HG03575 (cell line): ENCODE data around the gene RFESD.
"Not testable (repeated sequence)": the region's sequence is repeated elsewhere in the genome, so short reads cannot be mapped to it uniquely, and the experiment has no call there.

Experiments used
- ATAC-seq: cut with Tn5 transposase; IDR thresholded peaks from one replicate; pipeline ENCODE4 v1.9.1; 2021; ENCODE audit not compliant: unreplicated experiment, insufficient number of reproducible peaks, low FRiP score; ENCODE audit errors: extremely low read depth

The RFESD gene

GRCh38 chr5:95626701-95627100 is 19.9 kb upstream of the RFESD start:
- ATAC-seq = no peak

GRCh38 chr5:95627971-95628810 is 18.4 kb upstream of the RFESD start:
- ATAC-seq = no peak

- no peak for ATAC-seq
These were observed 17.6 kb upstream of the RFESD start for GRCh38 chr5:95628933-95629332.

GRCh38 chr5:95630394-95630917 is 16.1 kb upstream of the RFESD start:
- no peak for ATAC-seq

- no peak for ATAC-seq
These were observed 15.2 kb upstream of the RFESD start for GRCh38 chr5:95631255-95631958.

- ATAC-seq = peak; percentile 63
These were observed 14.4 kb upstream of the RFESD start for GRCh38 chr5:95631991-95632675.

- not testable (repeated sequence) for ATAC-seq
These were observed 13.6 kb upstream of the RFESD start for GRCh38 chr5:95632942-95633341.

- ATAC-seq = no peak
These were observed 12.9 kb upstream of the RFESD start for GRCh38 chr5:95633671-95634070.

GRCh38 chr5:95634081-95634480 is 12.5 kb upstream of the RFESD start:
- no peak for ATAC-seq

- ATAC-seq = no peak
These were observed 7.9 kb upstream of the RFESD start for GRCh38 chr5:95638632-95639031.

- ATAC-seq = no peak
These were observed 4.8 kb upstream of the RFESD start for GRCh38 chr5:95641741-95642220.

- ATAC-seq = no peak
These were observed 3.4 kb upstream of the RFESD start for GRCh38 chr5:95643152-95643551.

- ATAC-seq = peak; percentile 35
These were observed 2.1 kb upstream of the RFESD start for GRCh38 chr5:95644351-95645042.

GRCh38 chr5:95646226-95646568 is 380 bp upstream of the RFESD start:
- not testable (repeated sequence) for ATAC-seq

- ATAC-seq = no peak
These were observed 1.6 kb downstream of the RFESD start for GRCh38 chr5:95647886-95648860.

- no peak for ATAC-seq
These were observed 2.7 kb downstream of the RFESD start for GRCh38 chr5:95649274-95649673.

- no peak for ATAC-seq
These were observed 3.5 kb downstream of the RFESD start for GRCh38 chr5:95649842-95650620.
